K562 (cell line): Measurements from ENCODE around the gene LRP2. TPM values are rescaled to one million over a fixed set of nuclear protein-coding genes. Genes with fewer than 3 reads are reported as not detected.

Experiments used
- ADNP ChIP-seq: fragments of 200-800 bp; sonication (Bioruptor generic); IDR thresholded peaks from 2 replicates; pipeline ENCODE4 v1.6.1; 2016; ENCODE audit warnings: missing genetic modification characterization, missing compliant biosample characterization
- BCOR ChIP-seq: fragments of 450-650 bp; IDR thresholded peaks from 2 replicates; pipeline ENCODE4 v1.6.1; 2016
- BRD4 ChIP-seq: fragments of 200-600 bp; sonication (generic); IDR thresholded peaks from 2 replicates; pipeline ENCODE4 v1.6.1; 2017; ENCODE audit warnings: inconsistent platforms
- COPS2 ChIP-seq: fragments of 450-650 bp; conservative IDR thresholded peaks from 2 replicates; pipeline ENCODE4 v1.6.1; 2016; ENCODE audit warnings: mild to moderate bottlenecking, moderate library complexity
- FOS ChIP-seq: IDR thresholded peaks from 3 replicates; pipeline ENCODE4 v1.6.1; 2011; ENCODE audit not compliant: insufficient read length; ENCODE audit errors: extremely low read depth
- NR2F6 ChIP-seq: fragments of 450-650 bp; formaldehyde crosslinking; IDR thresholded peaks from 2 replicates; pipeline ENCODE4 v1.4.0; 2020; ENCODE audit warnings: mild to moderate bottlenecking
- ZKSCAN8 ChIP-seq: fragments of 200-800 bp; sonication (Bioruptor generic); IDR thresholded peaks from 2 replicates; pipeline ENCODE4 v1.6.1; 2016; ENCODE audit warnings: missing genetic modification characterization, missing compliant biosample characterization
- polyA plus RNA-seq, 8 experiments: library from polyadenylated mRNA; depleted of rRNA in 4 of 8; stranded (reverse) in 5 of 8; unstranded in 3 of 8; fragments of >200 nt; fragmentation: Nextera tagmentation in 2 of 8; fragmentation: Illumina TruSeq in 1 of 8; extraction: Ambion mirVana in 2 of 8; extraction: Trizol in 1 of 8; gene quantifications; 2 replicates each; pipeline versions ENCODE4 v1.2.1 to v1.2.3, GENCODE V29; 2011 to 2014; ENCODE audit warnings: inconsistent platforms in 1 of 8, missing spikeins in 1 of 8
- total RNA-seq, 7 experiments: library from RNA; depleted of rRNA in 6 of 7; stranded (reverse); fragments of >200 nt in 6 of 7; fragmentation: Illumina TruSeq in 2 of 7; extraction: Trizol in 2 of 7; gene quantifications; 2 replicates each; pipeline versions ENCODE4 v1.2.1 to v1.2.3, GENCODE V29; 2011 to 2021; ENCODE audit warnings: low replicate concordance in 1 of 7
- TF ChIP-seq, protein P1 (sequence below): fragments of 450-650 bp; IDR thresholded peaks from 2 replicates; pipeline ENCODE4 v1.6.1; 2016; ENCODE audit warnings: mild to moderate bottlenecking, moderate library complexity

LRP2 gene
- total and polyA plus RNA-seq, 9 of the 15 experiments (the other 6 are each of a cell fraction or from before 2014, with no cell fraction given) = 0.04 to 0.18 (median 0.11) TPM; not detected in 1

DNA sequence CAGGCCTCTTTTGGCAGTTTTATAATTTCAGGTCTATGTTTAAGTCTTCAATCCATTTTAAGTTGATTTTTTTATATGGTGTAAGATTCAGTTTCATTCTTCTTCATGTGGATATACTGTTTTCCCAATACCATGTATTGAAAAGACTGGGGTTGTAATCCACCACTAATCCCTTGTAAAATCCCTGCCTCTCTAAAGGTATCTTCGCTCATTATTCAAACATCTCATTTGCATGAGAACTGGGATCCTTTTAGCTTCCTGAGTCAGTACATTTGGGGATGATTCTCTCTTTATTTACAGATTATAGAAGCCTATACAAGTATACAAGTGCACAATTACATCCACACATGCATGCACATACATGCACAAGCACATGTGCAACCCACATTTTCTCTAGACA, 267.7 kb downstream of the LRP2 start (continued):
- TF ChIP-seq, protein P1, sequence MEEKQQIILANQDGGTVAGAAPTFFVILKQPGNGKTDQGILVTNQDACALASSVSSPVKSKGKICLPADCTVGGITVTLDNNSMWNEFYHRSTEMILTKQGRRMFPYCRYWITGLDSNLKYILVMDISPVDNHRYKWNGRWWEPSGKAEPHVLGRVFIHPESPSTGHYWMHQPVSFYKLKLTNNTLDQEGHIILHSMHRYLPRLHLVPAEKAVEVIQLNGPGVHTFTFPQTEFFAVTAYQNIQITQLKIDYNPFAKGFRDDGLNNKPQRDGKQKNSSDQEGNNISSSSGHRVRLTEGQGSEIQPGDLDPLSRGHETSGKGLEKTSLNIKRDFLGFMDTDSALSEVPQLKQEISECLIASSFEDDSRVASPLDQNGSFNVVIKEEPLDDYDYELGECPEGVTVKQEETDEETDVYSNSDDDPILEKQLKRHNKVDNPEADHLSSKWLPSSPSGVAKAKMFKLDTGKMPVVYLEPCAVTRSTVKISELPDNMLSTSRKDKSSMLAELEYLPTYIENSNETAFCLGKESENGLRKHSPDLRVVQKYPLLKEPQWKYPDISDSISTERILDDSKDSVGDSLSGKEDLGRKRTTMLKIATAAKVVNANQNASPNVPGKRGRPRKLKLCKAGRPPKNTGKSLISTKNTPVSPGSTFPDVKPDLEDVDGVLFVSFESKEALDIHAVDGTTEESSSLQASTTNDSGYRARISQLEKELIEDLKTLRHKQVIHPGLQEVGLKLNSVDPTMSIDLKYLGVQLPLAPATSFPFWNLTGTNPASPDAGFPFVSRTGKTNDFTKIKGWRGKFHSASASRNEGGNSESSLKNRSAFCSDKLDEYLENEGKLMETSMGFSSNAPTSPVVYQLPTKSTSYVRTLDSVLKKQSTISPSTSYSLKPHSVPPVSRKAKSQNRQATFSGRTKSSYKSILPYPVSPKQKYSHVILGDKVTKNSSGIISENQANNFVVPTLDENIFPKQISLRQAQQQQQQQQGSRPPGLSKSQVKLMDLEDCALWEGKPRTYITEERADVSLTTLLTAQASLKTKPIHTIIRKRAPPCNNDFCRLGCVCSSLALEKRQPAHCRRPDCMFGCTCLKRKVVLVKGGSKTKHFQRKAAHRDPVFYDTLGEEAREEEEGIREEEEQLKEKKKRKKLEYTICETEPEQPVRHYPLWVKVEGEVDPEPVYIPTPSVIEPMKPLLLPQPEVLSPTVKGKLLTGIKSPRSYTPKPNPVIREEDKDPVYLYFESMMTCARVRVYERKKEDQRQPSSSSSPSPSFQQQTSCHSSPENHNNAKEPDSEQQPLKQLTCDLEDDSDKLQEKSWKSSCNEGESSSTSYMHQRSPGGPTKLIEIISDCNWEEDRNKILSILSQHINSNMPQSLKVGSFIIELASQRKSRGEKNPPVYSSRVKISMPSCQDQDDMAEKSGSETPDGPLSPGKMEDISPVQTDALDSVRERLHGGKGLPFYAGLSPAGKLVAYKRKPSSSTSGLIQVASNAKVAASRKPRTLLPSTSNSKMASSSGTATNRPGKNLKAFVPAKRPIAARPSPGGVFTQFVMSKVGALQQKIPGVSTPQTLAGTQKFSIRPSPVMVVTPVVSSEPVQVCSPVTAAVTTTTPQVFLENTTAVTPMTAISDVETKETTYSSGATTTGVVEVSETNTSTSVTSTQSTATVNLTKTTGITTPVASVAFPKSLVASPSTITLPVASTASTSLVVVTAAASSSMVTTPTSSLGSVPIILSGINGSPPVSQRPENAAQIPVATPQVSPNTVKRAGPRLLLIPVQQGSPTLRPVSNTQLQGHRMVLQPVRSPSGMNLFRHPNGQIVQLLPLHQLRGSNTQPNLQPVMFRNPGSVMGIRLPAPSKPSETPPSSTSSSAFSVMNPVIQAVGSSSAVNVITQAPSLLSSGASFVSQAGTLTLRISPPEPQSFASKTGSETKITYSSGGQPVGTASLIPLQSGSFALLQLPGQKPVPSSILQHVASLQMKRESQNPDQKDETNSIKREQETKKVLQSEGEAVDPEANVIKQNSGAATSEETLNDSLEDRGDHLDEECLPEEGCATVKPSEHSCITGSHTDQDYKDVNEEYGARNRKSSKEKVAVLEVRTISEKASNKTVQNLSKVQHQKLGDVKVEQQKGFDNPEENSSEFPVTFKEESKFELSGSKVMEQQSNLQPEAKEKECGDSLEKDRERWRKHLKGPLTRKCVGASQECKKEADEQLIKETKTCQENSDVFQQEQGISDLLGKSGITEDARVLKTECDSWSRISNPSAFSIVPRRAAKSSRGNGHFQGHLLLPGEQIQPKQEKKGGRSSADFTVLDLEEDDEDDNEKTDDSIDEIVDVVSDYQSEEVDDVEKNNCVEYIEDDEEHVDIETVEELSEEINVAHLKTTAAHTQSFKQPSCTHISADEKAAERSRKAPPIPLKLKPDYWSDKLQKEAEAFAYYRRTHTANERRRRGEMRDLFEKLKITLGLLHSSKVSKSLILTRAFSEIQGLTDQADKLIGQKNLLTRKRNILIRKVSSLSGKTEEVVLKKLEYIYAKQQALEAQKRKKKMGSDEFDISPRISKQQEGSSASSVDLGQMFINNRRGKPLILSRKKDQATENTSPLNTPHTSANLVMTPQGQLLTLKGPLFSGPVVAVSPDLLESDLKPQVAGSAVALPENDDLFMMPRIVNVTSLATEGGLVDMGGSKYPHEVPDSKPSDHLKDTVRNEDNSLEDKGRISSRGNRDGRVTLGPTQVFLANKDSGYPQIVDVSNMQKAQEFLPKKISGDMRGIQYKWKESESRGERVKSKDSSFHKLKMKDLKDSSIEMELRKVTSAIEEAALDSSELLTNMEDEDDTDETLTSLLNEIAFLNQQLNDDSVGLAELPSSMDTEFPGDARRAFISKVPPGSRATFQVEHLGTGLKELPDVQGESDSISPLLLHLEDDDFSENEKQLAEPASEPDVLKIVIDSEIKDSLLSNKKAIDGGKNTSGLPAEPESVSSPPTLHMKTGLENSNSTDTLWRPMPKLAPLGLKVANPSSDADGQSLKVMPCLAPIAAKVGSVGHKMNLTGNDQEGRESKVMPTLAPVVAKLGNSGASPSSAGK = no peak
- no peak for TF ChIP-seq COPS2
- no peak for TF ChIP-seq ZKSCAN8 (CRISPR knock-in tag)
- TF ChIP-seq ADNP (tag) = no peak
- TF ChIP-seq BRD4 = no peak
- no peak for TF ChIP-seq NR2F6 (CRISPR knock-in tag)
- TF ChIP-seq BCOR = no peak
- no peak for TF ChIP-seq FOS
